ENCODE results near the gene THG1L.

The THG1L gene

DNA sequence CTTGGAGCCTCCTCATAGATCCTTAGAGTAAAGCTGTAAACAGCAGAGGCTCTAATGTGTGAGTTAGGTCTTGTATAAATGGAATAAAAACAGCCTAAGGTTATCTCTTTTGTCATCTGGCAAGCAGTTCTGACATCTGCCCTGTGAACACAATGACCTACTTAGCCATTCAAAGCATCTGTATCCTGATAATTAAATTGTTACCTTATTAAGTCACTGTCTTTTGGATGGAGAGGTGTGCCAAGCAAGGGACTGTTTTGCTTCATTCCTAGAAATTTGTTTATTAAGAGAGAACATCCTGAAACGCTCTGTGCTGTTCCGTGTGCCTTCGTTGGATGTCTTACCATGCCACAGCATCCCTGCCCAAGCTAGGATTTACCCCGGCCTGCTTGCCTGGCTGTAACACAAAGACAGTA, 13.8 kb downstream of the THG1L start:
- no peak for TF ChIP-seq CREB1 (IDR thresholded peaks at IDR 0.05; ENCODE audit: low read depth)
- TF ChIP-seq CEBPB (IDR thresholded peaks at IDR 0.05), result no peak
- TF ChIP-seq, protein P1, sequence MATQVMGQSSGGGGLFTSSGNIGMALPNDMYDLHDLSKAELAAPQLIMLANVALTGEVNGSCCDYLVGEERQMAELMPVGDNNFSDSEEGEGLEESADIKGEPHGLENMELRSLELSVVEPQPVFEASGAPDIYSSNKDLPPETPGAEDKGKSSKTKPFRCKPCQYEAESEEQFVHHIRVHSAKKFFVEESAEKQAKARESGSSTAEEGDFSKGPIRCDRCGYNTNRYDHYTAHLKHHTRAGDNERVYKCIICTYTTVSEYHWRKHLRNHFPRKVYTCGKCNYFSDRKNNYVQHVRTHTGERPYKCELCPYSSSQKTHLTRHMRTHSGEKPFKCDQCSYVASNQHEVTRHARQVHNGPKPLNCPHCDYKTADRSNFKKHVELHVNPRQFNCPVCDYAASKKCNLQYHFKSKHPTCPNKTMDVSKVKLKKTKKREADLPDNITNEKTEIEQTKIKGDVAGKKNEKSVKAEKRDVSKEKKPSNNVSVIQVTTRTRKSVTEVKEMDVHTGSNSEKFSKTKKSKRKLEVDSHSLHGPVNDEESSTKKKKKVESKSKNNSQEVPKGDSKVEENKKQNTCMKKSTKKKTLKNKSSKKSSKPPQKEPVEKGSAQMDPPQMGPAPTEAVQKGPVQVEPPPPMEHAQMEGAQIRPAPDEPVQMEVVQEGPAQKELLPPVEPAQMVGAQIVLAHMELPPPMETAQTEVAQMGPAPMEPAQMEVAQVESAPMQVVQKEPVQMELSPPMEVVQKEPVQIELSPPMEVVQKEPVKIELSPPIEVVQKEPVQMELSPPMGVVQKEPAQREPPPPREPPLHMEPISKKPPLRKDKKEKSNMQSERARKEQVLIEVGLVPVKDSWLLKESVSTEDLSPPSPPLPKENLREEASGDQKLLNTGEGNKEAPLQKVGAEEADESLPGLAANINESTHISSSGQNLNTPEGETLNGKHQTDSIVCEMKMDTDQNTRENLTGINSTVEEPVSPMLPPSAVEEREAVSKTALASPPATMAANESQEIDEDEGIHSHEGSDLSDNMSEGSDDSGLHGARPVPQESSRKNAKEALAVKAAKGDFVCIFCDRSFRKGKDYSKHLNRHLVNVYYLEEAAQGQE (IDR thresholded peaks at IDR 0.05; ENCODE audit: low read depth), result no peak
- TF ChIP-seq USF1 (IDR thresholded peaks at IDR 0.05), result no peak
- TF ChIP-seq NFIC (IDR thresholded peaks at IDR 0.05), result no peak
- no peak for TF ChIP-seq ZBTB7A (IDR thresholded peaks at IDR 0.05; ENCODE audit: low read depth)
- no peak for TF ChIP-seq EP300 (IDR thresholded peaks at IDR 0.05; ENCODE audit: borderline replicate concordance)

DNA sequence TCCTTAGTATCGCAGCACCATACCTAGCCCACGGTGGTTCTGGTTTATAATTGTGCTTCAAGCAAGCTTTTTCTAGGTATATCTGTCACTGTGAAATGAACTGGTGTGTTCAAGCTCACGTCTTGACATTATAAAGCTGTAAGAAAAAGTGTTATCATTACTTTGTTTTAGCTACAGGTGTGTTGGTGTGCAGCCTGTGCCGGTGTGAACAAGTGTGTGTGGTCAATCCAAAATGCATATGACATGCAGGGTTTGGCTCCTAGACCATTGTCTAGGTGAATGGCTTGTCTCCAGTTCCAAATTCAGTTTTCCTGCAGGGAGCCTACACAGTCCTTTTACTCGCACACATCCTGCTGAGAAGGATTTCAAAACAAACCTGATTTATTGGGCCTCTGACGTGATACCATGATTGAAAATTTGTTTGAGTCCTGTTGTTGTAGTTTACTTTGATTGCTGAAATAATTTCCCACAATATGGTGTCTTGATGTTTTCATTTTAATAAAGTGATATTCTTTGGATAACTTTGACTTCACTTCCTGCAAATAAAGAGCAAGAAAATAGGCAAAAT, 16.0 kb downstream of the THG1L start:
- TF ChIP-seq TCF12 (IDR thresholded peaks at IDR 0.05; ENCODE audit: low read depth) (no peak), TAF1 (IDR thresholded peaks at IDR 0.05; ENCODE audit: low read depth) (no peak), EGR1 (IDR thresholded peaks at IDR 0.05) (no peak), ZBTB7A (IDR thresholded peaks at IDR 0.05; ENCODE audit: low read depth) (no peak), CREB1 (IDR thresholded peaks at IDR 0.05; ENCODE audit: low read depth) (no peak), EP300 (IDR thresholded peaks at IDR 0.05; ENCODE audit: borderline replicate concordance) (no peak), USF1 (IDR thresholded peaks at IDR 0.05) (no peak), TEAD4 (IDR thresholded peaks at IDR 0.05) (no peak), FOXM1 (IDR thresholded peaks at IDR 0.05; ENCODE audit: borderline replicate concordance, low read depth) (no peak), NFIC (IDR thresholded peaks at IDR 0.05) (no peak), RAD21 (IDR thresholded peaks at IDR 0.05; ENCODE audit: low read depth) (no peak), YY1 (IDR thresholded peaks at IDR 0.05; ENCODE audit: low read depth) (no peak), CEBPB (IDR thresholded peaks at IDR 0.05) (no peak)
- TF ChIP-seq, protein P2, sequence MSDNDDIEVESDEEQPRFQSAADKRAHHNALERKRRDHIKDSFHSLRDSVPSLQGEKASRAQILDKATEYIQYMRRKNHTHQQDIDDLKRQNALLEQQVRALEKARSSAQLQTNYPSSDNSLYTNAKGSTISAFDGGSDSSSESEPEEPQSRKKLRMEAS (IDR thresholded peaks at IDR 0.05), result no peak
- TF ChIP-seq, protein P1 (IDR thresholded peaks at IDR 0.05; ENCODE audit: low read depth), result no peak

- TF ChIP-seq TEAD4 (IDR thresholded peaks at IDR 0.05) (no peak), TCF12 (IDR thresholded peaks at IDR 0.05; ENCODE audit: low read depth) (no peak), EGR1 (IDR thresholded peaks at IDR 0.05) (no peak), CREB1 (IDR thresholded peaks at IDR 0.05; ENCODE audit: low read depth) (no peak), ZBTB7A (IDR thresholded peaks at IDR 0.05; ENCODE audit: low read depth) (no peak), FOXM1 (IDR thresholded peaks at IDR 0.05; ENCODE audit: borderline replicate concordance, low read depth) (no peak)
- TF ChIP-seq, protein P1 (IDR thresholded peaks at IDR 0.05; ENCODE audit: low read depth), result no peak
These were observed 16.8 kb downstream of the THG1L start for GRCh38 chr5:157747766-157748700.

DNA sequence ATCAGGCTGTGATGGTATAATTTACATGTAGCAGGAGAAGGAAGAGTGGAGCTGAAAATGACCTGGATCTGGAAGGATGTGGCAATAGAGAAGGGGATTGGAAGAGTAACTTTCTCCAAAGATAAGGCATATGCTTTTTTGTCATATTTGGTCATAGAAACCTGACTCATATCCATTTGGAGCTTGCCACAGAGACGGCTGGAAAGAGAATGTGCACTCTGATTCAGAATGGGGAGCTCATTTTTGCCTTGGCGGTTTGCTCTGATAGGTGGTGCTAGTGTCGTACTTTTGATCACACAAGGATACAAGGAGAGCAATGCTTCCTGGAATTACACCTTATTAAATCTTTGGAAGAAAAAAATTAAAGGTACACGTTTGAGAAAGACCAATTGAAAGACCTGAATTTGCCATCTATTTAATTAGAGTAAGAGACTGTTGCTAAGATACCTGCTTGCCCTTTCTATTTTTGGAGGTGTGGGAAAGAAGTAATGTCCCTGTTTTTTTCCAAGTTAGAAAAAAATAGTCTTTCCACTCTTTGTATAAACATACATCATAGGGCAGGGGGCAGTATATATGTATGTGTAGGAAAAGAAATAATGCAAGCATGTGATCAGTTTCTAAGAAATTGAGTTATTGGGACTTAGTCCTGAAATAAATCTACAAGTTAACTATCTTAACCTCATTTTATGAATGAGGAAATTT, 17.7 kb downstream of the THG1L start:
- TF ChIP-seq CREB1 (IDR thresholded peaks at IDR 0.05; ENCODE audit: low read depth), result no peak
- TF ChIP-seq, protein P2 (IDR thresholded peaks at IDR 0.05), result no peak
- TF ChIP-seq YY1 (IDR thresholded peaks at IDR 0.05; ENCODE audit: low read depth), result no peak
- no peak for TF ChIP-seq EGR1 (IDR thresholded peaks at IDR 0.05)
- TF ChIP-seq TEAD4 (IDR thresholded peaks at IDR 0.05), result no peak
- TF ChIP-seq, protein P1 (IDR thresholded peaks at IDR 0.05; ENCODE audit: low read depth), result no peak
- TF ChIP-seq TCF12 (IDR thresholded peaks at IDR 0.05; ENCODE audit: low read depth), result no peak
- no peak for TF ChIP-seq NFIC (IDR thresholded peaks at IDR 0.05)
- no peak for TF ChIP-seq USF1 (IDR thresholded peaks at IDR 0.05)
- no peak for TF ChIP-seq FOXM1 (IDR thresholded peaks at IDR 0.05; ENCODE audit: borderline replicate concordance, low read depth)

Data from Ishikawa (cell line).